Naive thymus-derived CD4-positive, alpha-beta T cell (primary cell): ENCODE results near the gene UHRF1. TPM values are rescaled to one million over a fixed set of nuclear protein-coding genes. Genes with fewer than 3 reads are reported as not detected.

Source experiments
- ATAC-seq: fragments of 150-1000 bp; cut with Tn5 transposase; 2 replicates; pipeline ENCODE4 v1.10.0; 2021; ENCODE audit warnings: mild to moderate bottlenecking, moderate library complexity
- CTCF ChIA-PET: fragments of 350-600 bp; sonication (Branson Sonifier 250); formaldehyde crosslinking; loops from one replicate; lab custom pipeline; 2021; ENCODE audit warnings: antibody characterized with exemption; lab: Charles Lee
- POLR2A ChIA-PET: fragments of 350-600 bp; sonication (Branson Sonifier 250); formaldehyde crosslinking; loops from one replicate; lab custom pipeline; 2021; ENCODE audit warnings: antibody characterized with exemption, inconsistent platforms; lab: Charles Lee
- DNase-seq, 9 donors: peaks; one replicate each; pipeline versions ENCODE4 v3.0.0 to v3.0.0-alpha.2; 2020 to 2022; ENCODE audit warnings: mixed read lengths in 1 of 9
- H3K27ac ChIP-seq: one replicate; pipeline ENCODE4 v1.7.0; 2013; ENCODE audit warnings: mild to moderate bottlenecking, low read depth, low read length, moderate library complexity
- H3K27me3 ChIP-seq, 2 donors: one replicate each; pipeline ENCODE4 v1.7.0; 2013; ENCODE audit warnings: low read length in 2 of 2, mild to moderate bottlenecking in 2 of 2, moderate library complexity in 2 of 2; ENCODE audit not compliant: control insufficient read depth in 2 of 2, insufficient read depth in 2 of 2
- H3K36me3 ChIP-seq, 3 experiments: 1 replicate in 2 of 3; 2 replicates in 1 of 3; pipeline ENCODE4 v1.7.0; 2013; ENCODE audit warnings: low read length in 3 of 3, mild to moderate bottlenecking in 3 of 3, moderate library complexity in 1 of 3; ENCODE audit not compliant: insufficient read depth in 3 of 3, control insufficient read depth in 2 of 3
- H3K4me1 ChIP-seq, 2 donors: one replicate each; pipeline ENCODE4 v1.7.0; 2013; ENCODE audit warnings: low read length in 2 of 2, mild to moderate bottlenecking in 2 of 2, moderate library complexity in 1 of 2; ENCODE audit not compliant: control insufficient read depth in 2 of 2, insufficient read depth in 2 of 2
- H3K4me3 ChIP-seq: 2 replicates; pipeline ENCODE4 v1.7.0; 2013; ENCODE audit warnings: mild to moderate bottlenecking, low read length
- H3K9me3 ChIP-seq, 3 experiments: 1 replicate in 2 of 3; 2 replicates in 1 of 3; pipeline ENCODE4 v1.7.0; 2013; ENCODE audit warnings: low read length in 3 of 3; ENCODE audit not compliant: control insufficient read depth in 2 of 3
- H3K27ac Mint-ChIP-seq, 9 donors: one replicate each; pipeline ENCODE4 v1.8.0; 2020 to 2022; ENCODE audit warnings: mixed read lengths in 9 of 9, mild to moderate bottlenecking in 8 of 9, moderate library complexity in 5 of 9, inconsistent platforms in 2 of 9
- H3K27me3 Mint-ChIP-seq, 5 donors: one replicate each; pipeline ENCODE4 v1.8.0; 2021 to 2022; ENCODE audit warnings: mixed read lengths in 5 of 5, mild to moderate bottlenecking in 1 of 5
- H3K36me3 Mint-ChIP-seq, 5 donors: one replicate each; pipeline ENCODE4 v1.8.0; 2020 to 2022; ENCODE audit warnings: mixed read lengths in 5 of 5, mild to moderate bottlenecking in 3 of 5, inconsistent platforms in 1 of 5
- H3K4me1 Mint-ChIP-seq, 7 donors: one replicate each; pipeline ENCODE4 v1.8.0; 2020 to 2022; ENCODE audit warnings: mixed read lengths in 7 of 7, mild to moderate bottlenecking in 3 of 7, inconsistent platforms in 1 of 7
- H3K4me3 Mint-ChIP-seq, 10 donors: one replicate each; pipeline ENCODE4 v1.8.0; 2020 to 2022; ENCODE audit warnings: mild to moderate bottlenecking in 10 of 10, mixed read lengths in 10 of 10, moderate library complexity in 6 of 10, inconsistent platforms in 2 of 10
- H3K9me3 Mint-ChIP-seq, 11 donors: one replicate each; pipeline ENCODE4 v1.8.0; 2020 to 2022; ENCODE audit warnings: mixed read lengths in 11 of 11, mild to moderate bottlenecking in 4 of 11, inconsistent platforms in 1 of 11, moderate library complexity in 1 of 11
- intact Hi-C, 2 donors: fragments of 100-400 bp; cut with micrococcal nuclease; formaldehyde crosslinking; loops; one replicate each; pipeline ENCODE4 v1.15.1; 2023
- polyA plus RNA-seq, 2 donors: library from polyadenylated mRNA; unstranded; fragments of 300-500 nt; fragmentation: Illumina TruSeq; gene quantifications; one replicate each; pipeline ENCODE4 v1.2.3, GENCODE V29; 2021
- total RNA-seq, 6 experiments: library from RNA in 5 of 6; stranded (reverse) in 5 of 6; gene quantifications; 1 replicate in 5 of 6; 2 replicates in 1 of 6; pipeline ENCODE4 v1.2.3 and lab custom pipeline; 2021 to 2026

UHRF1 gene
- total and polyA plus RNA-seq, 7 experiments from 2014 or later: 0.06 to 94.0 (median 0.11) TPM

GRCh38 chr19:4910594-4911281, 1.4 kb downstream of the UHRF1 start:
- ChIA-PET POLR2A (interaction anchor here (0.7 to 2.5 kb wide), 7 partner anchors 13 to 119 kb away, joined by 3 to 14 read pairs (median 8); partner anchors contain the start of genes FEM1A, KDM4B and PLIN3), CTCF (interaction anchor here (0.6 to 4.6 kb wide), 9 partner anchors 21 to 778 kb away, joined by 3 to 51 read pairs (median 6); no protein-coding TSS in a partner anchor)
- Mint-ChIP-seq H3K9me3 (no peaks in the 10 kb centered on the region), H3K27ac (peak overlapping the region; percentile 78 to 99 (median 91)), H3K27me3 (no peaks in the 10 kb centered on the region), H3K36me3 (peaks cover 3 to 18% (median 5%) of the 10 kb centered on the region in 5 donors), H3K4me1 (peaks cover 44 to 72% (median 58%) of the 10 kb centered on the region in 7 donors), H3K4me3 (peak overlapping the region; percentile 93 to 100 (median 99))
- intact Hi-C loops: loop anchor here (1.0 to 5.0 kb wide), 7 partner anchors 38 to 186 kb away; partner anchors contain the start of genes FEM1A (in 2 of the 2) and PLIN3 (in 1 of the 2)
- H3K27me3 ChIP-seq: no peaks in the 10 kb centered on the region
- H3K9me3 ChIP-seq: no peaks in the 10 kb centered on the region
- peak overlapping the region; percentile 61 for H3K4me3 ChIP-seq
- H3K4me1 ChIP-seq: peaks cover 48 to 58% of the 10 kb centered on the region in 2 donors
- H3K27ac ChIP-seq: peak overlapping the region; percentile 67
- H3K36me3 ChIP-seq: peaks cover 0 to 15% (median 0%) of the 10 kb centered on the region in 3 experiments
- ATAC-seq: no peak
- DNase-seq: no peak

GRCh38 chr19:4911314-4911713, 2.0 kb downstream of the UHRF1 start:
- ChIA-PET POLR2A (interaction anchor here (0.6 to 2.5 kb wide), 9 partner anchors 14 to 120 kb away, joined by 3 to 14 read pairs (median 7); partner anchors contain the start of genes FEM1A, KDM4B and PLIN3), CTCF (interaction anchor here (0.6 to 4.6 kb wide), 12 partner anchors 22 to 778 kb away, joined by 3 to 51 read pairs (median 5); partner anchors contain the start of gene FEM1A)
- Histone ChIP-seq H3K27ac (peak overlapping the region; percentile 67), H3K27me3 (no peaks in the 10 kb centered on the region), H3K4me3 (peak overlapping the region; percentile 61), H3K4me1 (peaks cover 48 to 59% of the 10 kb centered on the region in 2 donors), H3K36me3 (peaks cover 0 to 17% (median 0%) of the 10 kb centered on the region in 3 experiments), H3K9me3 (no peaks in the 10 kb centered on the region)
- Mint-ChIP-seq H3K36me3 (peaks cover 3 to 22% (median 5%) of the 10 kb centered on the region in 5 donors), H3K4me1 (peaks cover 44 to 70% (median 59%) of the 10 kb centered on the region in 7 donors), H3K27me3 (no peaks in the 10 kb centered on the region), H3K4me3 (peak overlapping the region; percentile 93 to 100 (median 99)), H3K27ac (peak overlapping the region; percentile 78 to 99 (median 91)), H3K9me3 (no peaks in the 10 kb centered on the region)
- intact Hi-C loops: loop anchor here (1.0 to 5.0 kb wide), 6 partner anchors 39 to 187 kb away; partner anchors contain the start of genes FEM1A (in 2 of the 2) and PLIN3 (in 1 of the 2)
- no peak for ATAC-seq
- peak in 1 of 9 donors; percentile 6 for DNase-seq

DNA sequence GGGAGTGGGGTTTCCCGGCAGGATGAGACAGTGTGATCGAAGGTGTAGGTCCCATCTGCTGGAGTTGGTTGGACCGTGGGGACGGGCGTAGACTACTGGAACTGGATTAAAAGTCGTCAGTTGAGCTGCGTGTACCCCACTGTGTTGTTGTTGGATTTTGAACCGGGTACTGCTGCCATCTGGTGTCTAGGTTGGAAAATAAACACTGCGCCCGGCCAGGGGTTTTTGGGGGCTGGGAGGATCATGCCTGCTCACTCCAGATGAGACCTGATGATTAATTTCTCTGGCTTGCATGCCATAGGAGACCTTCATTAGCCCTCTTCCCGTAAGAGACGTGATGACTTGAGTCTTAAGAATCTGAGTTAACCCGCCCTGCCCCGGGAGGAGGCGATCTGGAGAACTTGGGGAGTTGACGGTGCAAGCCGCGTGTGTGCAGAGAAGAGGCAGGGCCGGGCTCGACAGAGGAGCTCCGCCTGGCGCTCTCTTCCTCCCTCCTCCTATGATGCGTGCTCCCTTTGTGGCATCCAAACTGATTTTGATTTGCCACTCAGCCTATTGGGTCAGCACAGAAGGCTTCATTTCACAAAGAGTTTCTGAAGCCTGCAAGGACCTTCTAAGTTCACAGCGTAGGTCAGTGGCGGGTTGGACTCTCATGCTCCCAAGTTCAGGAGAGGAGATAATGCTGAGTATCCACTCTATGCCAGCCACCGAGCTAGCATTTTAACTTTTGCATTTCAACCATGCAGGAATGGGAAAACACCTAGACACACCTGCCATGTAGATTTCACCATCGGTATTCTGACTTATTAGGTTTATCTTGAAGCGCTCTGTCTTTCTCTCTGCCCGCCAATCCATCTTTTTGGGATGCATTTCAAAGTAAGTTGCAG, 2.7 kb downstream of the UHRF1 start:
- CTCF ChIA-PET: interaction anchor here (0.6 to 4.6 kb wide), 16 partner anchors 15 to 777 kb away, joined by 3 to 51 read pairs (median 4); partner anchors contain the start of genes FEM1A and KDM4B
- ATAC-seq: peak; percentile 63
- H3K4me1 Mint-ChIP-seq: peaks cover 44 to 69% (median 61%) of the 10 kb centered on the region in 7 donors
- peaks cover 0 to 3% (median 0%) of the 10 kb centered on the region in 11 donors for H3K9me3 Mint-ChIP-seq
- Histone ChIP-seq H3K4me1 (peaks cover 54 to 59% of the 10 kb centered on the region in 2 donors), H3K9me3 (no peaks in the 10 kb centered on the region), H3K36me3 (peaks cover 0 to 15% (median 0%) of the 10 kb centered on the region in 3 experiments), H3K27ac (peak overlapping the region; percentile 67), H3K4me3 (peak overlapping the region; percentile 61), H3K27me3 (no peaks in the 10 kb centered on the region)
- peak; percentile 48 to 81 (median 75) for DNase-seq
- peaks cover 4 to 25% (median 7%) of the 10 kb centered on the region in 5 donors for H3K36me3 Mint-ChIP-seq
- intact Hi-C loops: loop anchor here (1.0 to 5.0 kb wide), 6 partner anchors 40 to 187 kb away; partner anchors contain the start of genes FEM1A (in 2 of the 2) and PLIN3 (in 1 of the 2)
- POLR2A ChIA-PET: interaction anchor here (0.6 to 2.5 kb wide), 10 partner anchors 22 to 121 kb away, joined by 3 to 14 read pairs (median 6); partner anchors contain the start of genes FEM1A, KDM4B and PLIN3
- peak overlapping the region; percentile 93 to 100 (median 99) for H3K4me3 Mint-ChIP-seq
- H3K27ac Mint-ChIP-seq: peak overlapping the region; percentile 78 to 99 (median 91)
- no peaks in the 10 kb centered on the region for H3K27me3 Mint-ChIP-seq

GRCh38 chr19:4913996-4914735, 4.9 kb downstream of the UHRF1 start:
- Mint-ChIP-seq H3K36me3 (peaks cover 4 to 27% (median 7%) of the 10 kb centered on the region in 5 donors), H3K4me3 (peak overlapping the region; percentile 96 to 100 (median 99)), H3K27me3 (no peaks in the 10 kb centered on the region), H3K4me1 (peaks cover 34 to 63% (median 50%) of the 10 kb centered on the region in 7 donors), H3K27ac (peak overlapping the region; percentile 97 to 100 (median 99)), H3K9me3 (peaks cover 0 to 3% (median 0%) of the 10 kb centered on the region in 11 donors)
- no peak for ATAC-seq
- H3K27me3 ChIP-seq: no peaks in the 10 kb centered on the region
- peaks cover 42 to 47% of the 10 kb centered on the region in 2 donors for H3K4me1 ChIP-seq
- DNase-seq: peak in 1 of 9 donors; percentile 6
- H3K9me3 ChIP-seq: no peaks in the 10 kb centered on the region
- peaks cover 0 to 15% (median 0%) of the 10 kb centered on the region in 3 experiments for H3K36me3 ChIP-seq
- H3K4me3 ChIP-seq: peak overlapping the region; percentile 80
- CTCF ChIA-PET: interaction anchor here (0.7 to 4.6 kb wide), 7 partner anchors 26 to 123 kb away, joined by 3 to 51 read pairs (median 4); partner anchors contain the start of genes FEM1A and KDM4B
- intact Hi-C loops: loop anchor here (5.0 kb wide), 1 partner anchor 122 kb away; the partner anchor contains the start of gene FEM1A (in 2 of the 2)
- peak overlapping the region; percentile 93 for H3K27ac ChIP-seq
- POLR2A ChIA-PET: interaction anchor here (0.7 to 5.2 kb wide), 5 partner anchors 46 to 190 kb away, joined by 3 to 63 read pairs (median 4); partner anchors contain the start of genes DPP9, KDM4B and PLIN3
